Measurements from ENCODE around the gene HSBP1L1.
A peak's percentile ranks its signal among the peaks of the same experiment; 100 is the strongest.

The HSBP1L1 gene

DNA sequence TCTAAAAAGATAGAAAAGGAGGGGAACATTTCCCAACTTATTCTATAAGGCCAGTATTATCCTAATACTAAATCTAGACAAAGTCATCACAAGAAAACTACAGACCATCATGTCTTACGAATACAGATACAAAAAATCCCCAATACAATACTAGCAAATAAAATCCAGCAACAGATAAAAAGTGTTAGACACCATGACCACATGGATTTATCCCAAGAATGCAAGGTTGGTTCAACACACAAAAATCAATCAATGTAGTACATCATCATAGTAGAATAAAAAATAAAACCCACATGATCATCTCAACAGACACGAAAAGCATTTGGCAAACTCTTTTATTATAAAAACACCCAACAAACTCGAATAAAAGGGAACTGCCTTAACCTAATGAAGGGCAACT is 31.5 kb upstream of the HSBP1L1 start:
- no peak for DNase-seq (ENCODE audit: low read depth)
- no peak overlapping the region for H3K4me3 ChIP-seq (replicated peaks; ENCODE audit: low read depth, low read length)
- TF ChIP-seq, protein P1, sequence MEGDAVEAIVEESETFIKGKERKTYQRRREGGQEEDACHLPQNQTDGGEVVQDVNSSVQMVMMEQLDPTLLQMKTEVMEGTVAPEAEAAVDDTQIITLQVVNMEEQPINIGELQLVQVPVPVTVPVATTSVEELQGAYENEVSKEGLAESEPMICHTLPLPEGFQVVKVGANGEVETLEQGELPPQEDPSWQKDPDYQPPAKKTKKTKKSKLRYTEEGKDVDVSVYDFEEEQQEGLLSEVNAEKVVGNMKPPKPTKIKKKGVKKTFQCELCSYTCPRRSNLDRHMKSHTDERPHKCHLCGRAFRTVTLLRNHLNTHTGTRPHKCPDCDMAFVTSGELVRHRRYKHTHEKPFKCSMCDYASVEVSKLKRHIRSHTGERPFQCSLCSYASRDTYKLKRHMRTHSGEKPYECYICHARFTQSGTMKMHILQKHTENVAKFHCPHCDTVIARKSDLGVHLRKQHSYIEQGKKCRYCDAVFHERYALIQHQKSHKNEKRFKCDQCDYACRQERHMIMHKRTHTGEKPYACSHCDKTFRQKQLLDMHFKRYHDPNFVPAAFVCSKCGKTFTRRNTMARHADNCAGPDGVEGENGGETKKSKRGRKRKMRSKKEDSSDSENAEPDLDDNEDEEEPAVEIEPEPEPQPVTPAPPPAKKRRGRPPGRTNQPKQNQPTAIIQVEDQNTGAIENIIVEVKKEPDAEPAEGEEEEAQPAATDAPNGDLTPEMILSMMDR (IDR thresholded peaks at IDR 0.05; ENCODE audit: low read length, missing control alignments) = no peak

DNA sequence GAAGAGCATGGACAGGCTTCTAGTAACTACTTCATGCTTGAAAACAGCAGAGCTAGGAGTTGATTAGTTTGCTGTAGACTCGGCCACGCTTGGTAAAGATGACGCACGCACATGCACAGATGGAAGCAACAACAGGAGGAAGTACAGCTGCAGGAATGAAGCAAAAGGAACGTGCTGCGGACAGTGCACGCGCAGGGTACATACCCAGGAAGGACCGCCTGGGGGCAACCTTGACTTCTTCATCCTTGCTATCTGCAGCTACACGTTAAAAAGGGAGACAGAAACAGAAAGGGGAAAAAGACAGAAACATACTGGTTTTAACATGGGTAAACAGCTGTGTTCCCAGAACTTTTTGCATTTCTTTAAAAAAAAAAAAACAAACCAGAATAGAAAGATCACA is 30.7 kb upstream of the HSBP1L1 start:
- H3K4me3 ChIP-seq (replicated peaks; ENCODE audit: low read depth, low read length) = no peak overlapping the region
- TF ChIP-seq, protein P1 (IDR thresholded peaks at IDR 0.05; ENCODE audit: low read length, missing control alignments) = peak; percentile 19
- peak; percentile 49 for DNase-seq (ENCODE audit: low read depth)

DNA sequence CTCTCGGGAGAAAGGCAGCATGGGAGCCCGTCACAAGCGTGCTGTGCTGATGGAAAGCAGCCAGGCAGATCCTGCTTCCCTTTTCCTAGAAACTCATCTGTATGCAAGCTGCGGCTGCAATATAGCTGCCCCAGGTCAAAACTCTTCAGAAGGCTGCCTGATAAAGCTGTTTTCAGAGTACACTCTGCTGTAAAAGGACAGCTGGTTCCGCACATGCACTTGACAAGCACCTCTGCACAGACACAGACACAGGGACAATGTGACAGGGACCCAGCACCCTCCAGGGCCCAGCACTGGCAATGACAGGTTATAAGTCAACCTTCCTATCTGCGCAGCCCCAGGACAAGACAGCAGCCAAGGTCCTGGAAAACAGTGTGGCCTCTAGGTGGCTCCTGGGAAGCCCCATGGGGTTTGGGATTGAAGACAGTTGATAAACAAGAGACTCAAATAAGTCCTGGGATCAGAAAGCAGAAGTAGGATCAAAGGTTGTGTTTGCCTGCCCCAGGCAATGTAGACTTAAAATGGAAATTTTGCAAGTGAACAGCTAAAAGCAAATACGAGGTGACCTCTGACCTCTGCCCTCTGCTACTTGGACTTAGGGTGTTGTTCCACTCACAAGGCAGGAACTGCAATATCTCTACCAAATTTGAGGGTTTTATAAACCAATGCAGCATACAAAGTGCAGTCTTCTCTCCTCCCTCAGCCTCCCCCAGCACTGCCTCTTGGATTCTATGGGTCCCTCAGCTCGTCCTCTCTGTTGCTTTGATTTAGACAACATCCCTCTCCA is 29.9 kb upstream of the HSBP1L1 start:
- H3K4me3 ChIP-seq (replicated peaks; ENCODE audit: low read depth, low read length) = no peak overlapping the region
- DNase-seq (ENCODE audit: low read depth) = no peak
- TF ChIP-seq, protein P1 (IDR thresholded peaks at IDR 0.05; ENCODE audit: low read length, missing control alignments) = no peak

DNA sequence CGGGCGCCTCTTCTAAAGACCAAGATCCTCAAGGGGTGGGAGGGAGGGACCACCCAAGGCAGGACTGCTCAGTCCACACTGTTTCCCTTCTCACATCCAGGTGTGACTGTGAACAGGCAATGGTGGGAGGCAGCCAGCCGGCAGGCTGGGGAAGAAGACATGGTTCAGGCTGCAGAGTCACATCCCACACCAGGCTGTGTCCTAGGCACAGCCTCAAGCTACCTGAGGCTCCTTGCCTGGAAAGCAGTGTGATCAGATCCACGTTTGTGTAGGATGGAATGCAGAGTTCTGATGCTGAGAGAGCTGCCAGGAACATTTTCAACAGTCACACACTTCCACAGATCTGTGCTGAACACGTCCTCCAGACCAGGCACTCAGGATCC is 29.4 kb upstream of the HSBP1L1 start:
- no peak for DNase-seq (ENCODE audit: low read depth)
- TF ChIP-seq, protein P1 (IDR thresholded peaks at IDR 0.05; ENCODE audit: low read length, missing control alignments) = no peak
- H3K4me3 ChIP-seq (replicated peaks; ENCODE audit: low read depth, low read length) = no peak overlapping the region

DNA sequence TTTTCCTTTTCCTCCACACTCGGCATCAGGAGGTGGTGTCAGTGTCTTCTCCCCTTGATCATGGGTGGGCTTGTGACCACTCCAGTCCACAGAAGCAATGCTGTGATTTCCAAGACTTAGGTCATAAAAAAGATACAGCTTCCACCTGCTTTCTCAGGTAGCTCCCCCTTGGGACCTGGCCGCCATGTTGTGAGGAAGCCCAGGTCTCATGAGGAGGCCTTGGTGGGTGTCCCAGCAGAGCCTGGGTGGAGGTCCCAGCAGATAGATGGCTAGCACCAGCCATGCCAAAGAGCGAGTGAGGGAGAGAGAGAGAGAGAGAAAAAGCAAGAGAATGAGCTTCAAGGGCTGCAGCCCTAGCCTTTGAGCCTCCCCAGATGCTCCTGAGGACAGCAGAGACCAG is 28.9 kb upstream of the HSBP1L1 start:
- H3K4me3 ChIP-seq (replicated peaks; ENCODE audit: low read depth, low read length) = no peak overlapping the region
- TF ChIP-seq, protein P1 (IDR thresholded peaks at IDR 0.05; ENCODE audit: low read length, missing control alignments) = no peak
- DNase-seq (ENCODE audit: low read depth) = no peak

DNA sequence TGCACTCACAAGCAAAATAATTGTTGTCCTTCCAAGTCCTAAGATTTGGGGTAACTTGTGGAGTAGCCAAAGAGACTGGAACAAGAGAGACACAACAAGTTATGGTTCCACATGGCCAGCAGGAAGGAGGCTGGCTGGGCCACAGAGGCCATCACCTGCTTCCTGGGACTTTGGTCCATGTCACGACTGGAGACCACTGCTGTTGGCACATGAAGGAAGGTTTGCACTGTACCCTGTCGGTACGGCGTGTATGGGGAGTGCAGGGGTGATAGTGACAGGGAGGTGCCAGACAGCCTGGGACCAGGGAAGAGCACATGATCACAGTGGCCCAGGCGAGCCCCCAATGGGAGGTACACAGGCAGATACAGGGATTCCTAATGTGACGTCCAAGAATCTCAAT is 28.5 kb upstream of the HSBP1L1 start:
- no peak overlapping the region for H3K4me3 ChIP-seq (replicated peaks; ENCODE audit: low read depth, low read length)
- DNase-seq (ENCODE audit: low read depth) = no peak
- TF ChIP-seq, protein P1 (IDR thresholded peaks at IDR 0.05; ENCODE audit: low read length, missing control alignments) = no peak

DNA sequence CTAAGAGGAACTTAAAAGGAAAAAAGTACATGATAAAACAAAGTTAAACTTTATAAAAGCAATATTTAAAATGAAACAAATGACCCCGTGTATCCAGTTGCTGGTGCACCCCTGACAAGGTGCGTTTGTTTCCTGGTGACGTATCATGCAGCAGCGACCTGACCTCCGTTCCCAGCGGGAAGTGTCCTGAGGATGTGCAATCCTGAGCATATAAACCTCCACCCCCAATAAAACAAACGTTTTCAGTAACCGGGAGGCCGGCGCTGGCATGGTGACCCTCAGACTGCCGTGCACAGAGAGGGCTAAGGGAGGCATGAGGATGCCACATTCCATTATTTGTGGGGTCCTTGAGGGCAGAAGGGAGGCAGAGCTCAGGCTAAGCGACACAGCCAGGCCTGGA is 27.8 kb upstream of the HSBP1L1 start:
- no peak overlapping the region for H3K4me3 ChIP-seq (replicated peaks; ENCODE audit: low read depth, low read length)
- TF ChIP-seq, protein P1 (IDR thresholded peaks at IDR 0.05; ENCODE audit: low read length, missing control alignments) = no peak
- no peak for DNase-seq (ENCODE audit: low read depth)

Data from fibroblast of pulmonary artery (primary cell).